Cardiac muscle cell (in vitro differentiated cells and primary cell): Measurements from ENCODE around the gene AURKA. TPM values are rescaled to one million over a fixed set of nuclear protein-coding genes. Genes with fewer than 3 reads are reported as not detected.

ENCODE experiments used
- DNase-seq, 2 donors: peaks; one replicate each; pipeline versions ENCODE4 v3.0.0 to v3.0.0-alpha.2; 2010 to 2017; ENCODE audit warnings: low read depth in 1 of 2, low spot score in 1 of 2
- H3K27ac ChIP-seq: fragments of 200-600 bp; sonication (generic); 2 replicates; pipeline ENCODE4 v1.5.1; 2016
- H3K27me3 ChIP-seq: fragments of 200-600 bp; sonication (generic); 2 replicates; pipeline ENCODE4 v1.6.0; 2016; ENCODE audit warnings: control low read depth
- H3K36me3 ChIP-seq: fragments of 200-600 bp; sonication (generic); 2 replicates; pipeline ENCODE4 v1.5.1; 2016; ENCODE audit warnings: control low read depth
- H3K4me1 ChIP-seq: fragments of 200-600 bp; sonication (generic); 2 replicates; pipeline ENCODE4 v1.8.1; 2017; ENCODE audit warnings: low read depth, mild to moderate bottlenecking, mixed run types
- H3K4me3 ChIP-seq: fragments of 200-600 bp; sonication (generic); 2 replicates; pipeline ENCODE4 v1.5.1; 2016; ENCODE audit warnings: mild to moderate bottlenecking
- H3K9me3 ChIP-seq: fragments of 200-600 bp; sonication (generic); 2 replicates; pipeline ENCODE4 v1.5.1; 2017; ENCODE audit warnings: low read depth, mild to moderate bottlenecking, control low read depth
- polyA plus RNA-seq: library from polyadenylated mRNA; unstranded; fragments of >200 nt; fragmentation: Nextera tagmentation; extraction: Ambion mirVana; gene quantifications from 2 replicates; pipeline ENCODE4 v1.2.1, GENCODE V29; 2016
- total RNA-seq: library from RNA; depleted of rRNA; stranded (reverse); fragments of >200 nt; gene quantifications from 2 replicates; pipeline ENCODE4 v1.2.3, GENCODE V29; 2016
- TF ChIP-seq, protein P1 (sequence below): IDR thresholded peaks from 2 replicates; pipeline ENCODE4 v1.5.1; 2012; ENCODE audit warnings: low read depth, mild to moderate bottlenecking, low read length

AURKA gene
- total and polyA plus RNA-seq, 2 experiments from 2014 or later: 28.8 to 58.2 TPM

DNA sequence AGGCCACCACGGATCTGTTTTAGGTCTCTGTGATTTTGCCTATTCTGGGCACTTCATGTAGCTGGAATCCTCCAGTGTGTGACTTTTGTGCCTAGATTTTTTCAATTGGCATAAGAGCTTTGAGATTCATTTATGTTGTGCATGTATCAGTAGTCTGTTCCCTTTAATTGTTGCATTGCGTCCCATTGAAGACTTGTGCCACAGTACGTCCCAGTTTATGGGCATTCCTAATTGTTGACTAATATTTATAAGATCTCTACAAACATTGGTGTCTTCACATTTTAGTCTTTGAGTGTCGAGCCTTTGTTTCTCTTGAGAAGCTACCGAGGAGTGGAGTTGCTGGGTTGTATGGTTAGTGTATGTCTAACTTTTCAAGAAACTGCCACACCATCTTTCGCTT, 33.9 kb downstream of the AURKA start:
- TF ChIP-seq, protein P1, sequence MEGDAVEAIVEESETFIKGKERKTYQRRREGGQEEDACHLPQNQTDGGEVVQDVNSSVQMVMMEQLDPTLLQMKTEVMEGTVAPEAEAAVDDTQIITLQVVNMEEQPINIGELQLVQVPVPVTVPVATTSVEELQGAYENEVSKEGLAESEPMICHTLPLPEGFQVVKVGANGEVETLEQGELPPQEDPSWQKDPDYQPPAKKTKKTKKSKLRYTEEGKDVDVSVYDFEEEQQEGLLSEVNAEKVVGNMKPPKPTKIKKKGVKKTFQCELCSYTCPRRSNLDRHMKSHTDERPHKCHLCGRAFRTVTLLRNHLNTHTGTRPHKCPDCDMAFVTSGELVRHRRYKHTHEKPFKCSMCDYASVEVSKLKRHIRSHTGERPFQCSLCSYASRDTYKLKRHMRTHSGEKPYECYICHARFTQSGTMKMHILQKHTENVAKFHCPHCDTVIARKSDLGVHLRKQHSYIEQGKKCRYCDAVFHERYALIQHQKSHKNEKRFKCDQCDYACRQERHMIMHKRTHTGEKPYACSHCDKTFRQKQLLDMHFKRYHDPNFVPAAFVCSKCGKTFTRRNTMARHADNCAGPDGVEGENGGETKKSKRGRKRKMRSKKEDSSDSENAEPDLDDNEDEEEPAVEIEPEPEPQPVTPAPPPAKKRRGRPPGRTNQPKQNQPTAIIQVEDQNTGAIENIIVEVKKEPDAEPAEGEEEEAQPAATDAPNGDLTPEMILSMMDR: no peak
- no peak overlapping the region for H3K4me3 ChIP-seq

DNA sequence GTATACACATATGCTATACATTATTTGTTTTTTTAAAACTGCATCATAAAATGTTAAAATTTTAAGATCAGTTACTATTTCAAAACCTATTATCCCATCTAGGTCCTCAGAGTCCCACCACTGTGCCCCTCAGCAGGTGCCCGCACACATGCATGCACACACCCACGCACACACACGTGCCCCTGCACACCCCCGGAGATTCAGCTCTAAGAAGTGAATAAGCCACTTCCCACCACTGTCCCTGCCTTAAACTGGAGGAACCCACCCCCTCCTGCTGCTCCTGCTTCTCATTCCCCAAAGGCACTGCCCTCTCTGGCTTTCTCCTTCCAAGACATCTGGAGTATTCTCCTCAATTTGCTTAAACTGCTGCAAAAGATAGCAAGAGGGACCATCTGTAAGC, 38.7 kb downstream of the AURKA start:
- Histone ChIP-seq H3K36me3 (no peaks in the 10 kb centered on the region), H3K4me3 (no peak overlapping the region), H3K4me1 (peaks cover 2% of the 10 kb centered on the region), H3K27ac (no peak overlapping the region), H3K27me3 (no peaks in the 10 kb centered on the region), H3K9me3 (no peaks in the 10 kb centered on the region)
- no peak for DNase-seq
- TF ChIP-seq, protein P1: no peak

More for the DNA sequence above, 33.9 kb downstream of the AURKA start:
- Histone ChIP-seq H3K27ac (no peak overlapping the region), H3K27me3 (no peaks in the 10 kb centered on the region), H3K36me3 (no peaks in the 10 kb centered on the region), H3K9me3 (no peaks in the 10 kb centered on the region), H3K4me1 (peaks cover 23% of the 10 kb centered on the region)
- no peak for DNase-seq

DNA sequence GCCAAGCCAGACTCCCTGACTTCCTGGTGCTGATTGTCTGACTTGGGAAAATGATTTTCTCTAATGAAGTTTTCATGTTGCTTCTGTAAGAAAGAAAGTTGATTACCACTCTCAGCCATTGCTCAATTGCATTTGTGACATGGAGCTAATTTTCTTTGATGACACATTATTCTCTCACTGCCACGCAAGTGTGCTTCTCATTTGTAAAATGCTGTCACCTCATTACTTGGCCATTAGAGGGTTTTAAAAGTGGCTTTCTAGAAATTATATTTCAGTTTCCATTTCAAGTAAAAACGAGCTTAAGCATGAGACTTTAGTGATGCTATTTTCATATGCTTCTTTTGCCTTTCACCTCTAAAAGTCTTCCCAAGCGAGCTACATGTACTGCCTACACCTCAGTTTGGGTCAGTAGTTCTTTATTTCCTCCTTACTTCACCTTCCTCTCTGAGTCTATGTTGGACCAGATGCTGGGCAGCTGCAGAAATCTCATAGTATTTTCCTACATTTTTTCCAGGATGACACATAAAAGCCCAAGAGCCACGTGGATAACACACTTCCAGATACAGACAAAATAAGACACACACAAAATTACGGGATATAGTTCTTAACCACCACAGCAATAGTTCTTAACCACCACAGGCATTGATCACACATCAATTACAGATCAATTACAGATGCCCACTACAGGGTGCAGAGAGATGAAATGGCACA, 39.5 kb downstream of the AURKA start:
- Histone ChIP-seq H3K36me3 (no peaks in the 10 kb centered on the region), H3K4me3 (no peak overlapping the region), H3K27ac (no peak overlapping the region), H3K9me3 (no peaks in the 10 kb centered on the region), H3K27me3 (no peaks in the 10 kb centered on the region), H3K4me1 (peaks cover 10% of the 10 kb centered on the region)
- no peak for DNase-seq
- TF ChIP-seq, protein P1: no peak

DNA sequence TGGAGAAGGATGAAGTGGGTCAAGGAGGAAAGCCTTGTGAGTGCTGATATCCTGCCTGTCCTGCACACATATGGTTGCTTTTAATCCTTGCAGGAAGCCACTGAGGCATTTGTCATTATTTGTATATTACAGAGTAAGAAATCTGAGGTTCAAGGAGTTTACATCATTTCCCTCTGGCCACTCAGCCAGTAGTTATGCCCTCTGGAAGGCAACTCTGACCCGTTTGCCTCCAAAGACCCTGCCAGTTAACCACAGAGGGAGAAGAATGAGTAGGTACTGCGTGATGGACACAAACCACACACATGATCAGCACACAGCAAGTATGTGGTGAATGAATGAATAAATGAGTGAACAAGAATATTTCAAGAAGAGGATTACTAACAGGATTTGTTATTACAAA, 41.2 kb downstream of the AURKA start:
- H3K4me3 ChIP-seq: no peak overlapping the region
- H3K36me3 ChIP-seq: no peaks in the 10 kb centered on the region
- DNase-seq: no peak
- TF ChIP-seq, protein P1: no peak
- H3K9me3 ChIP-seq: no peaks in the 10 kb centered on the region
- H3K27ac ChIP-seq: no peak overlapping the region
- H3K27me3 ChIP-seq: no peaks in the 10 kb centered on the region
- H3K4me1 ChIP-seq: peaks cover 10% of the 10 kb centered on the region

DNA sequence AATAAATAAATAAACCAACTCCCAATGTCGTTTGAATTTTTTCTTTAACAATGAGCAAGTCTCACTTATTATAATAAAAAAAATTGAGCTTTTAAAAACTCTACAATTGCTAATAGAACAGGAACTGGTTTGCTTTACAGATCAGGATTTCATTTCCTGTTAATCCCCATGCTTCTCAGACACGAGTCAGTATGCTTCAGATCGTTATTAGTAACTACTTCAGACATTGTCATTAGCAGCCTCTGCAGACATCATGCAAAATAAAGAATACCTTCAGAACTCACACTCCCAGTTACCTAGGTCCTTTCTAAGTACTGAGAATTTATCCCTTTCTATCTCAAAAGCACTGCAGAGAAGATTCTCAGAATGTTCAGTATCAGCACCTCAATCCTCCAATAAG, 43.3 kb downstream of the AURKA start:
- Histone ChIP-seq H3K4me3 (no peak overlapping the region), H3K4me1 (peaks cover 10% of the 10 kb centered on the region)
- no peak for DNase-seq

More for the DNA sequence above, 43.3 kb downstream of the AURKA start:
- Histone ChIP-seq H3K9me3 (no peaks in the 10 kb centered on the region), H3K27me3 (peaks cover 5% of the 10 kb centered on the region), H3K27ac (no peak overlapping the region), H3K36me3 (no peaks in the 10 kb centered on the region)
- TF ChIP-seq, protein P1: no peak
